RWPE1 (cell line): ENCODE data around the gene OR10A2.
"Not testable (repeated sequence)": the region's sequence is repeated elsewhere in the genome, so short reads cannot be mapped to it uniquely, and the experiment has no call there.

Experiments used
- CTCF ChIA-PET: fragments of 350-600 bp; sonication (Branson Sonifier 250); formaldehyde crosslinking; extraction: SDS; loops from one replicate; lab custom pipeline; 2021; lab: Yijun Ruan, JAX
- POLR2A ChIA-PET: fragments of 400-600 bp; formaldehyde crosslinking; extraction: SDS; loops from one replicate; lab custom pipeline; 2020; ENCODE audit warnings: antibody characterized with exemption; ENCODE audit not compliant: low non-redundant PET; lab: Yijun Ruan, JAX
- DNase-seq: peaks from one replicate; pipeline ENCODE4 v3.0.0; 2012; ENCODE audit warnings: low spot score
- H3K27ac ChIP-seq: fragments of 450-650 bp; 2 replicates; pipeline ENCODE4 v1.5.1; 2017
- TF ChIP-seq, protein P1 (sequence below): fragments of 450-650 bp; conservative IDR thresholded peaks from 2 replicates; pipeline ENCODE4 v1.5.1; 2017; ENCODE audit warnings: low read depth, mild to moderate bottlenecking

Gene OR10A2

DNA sequence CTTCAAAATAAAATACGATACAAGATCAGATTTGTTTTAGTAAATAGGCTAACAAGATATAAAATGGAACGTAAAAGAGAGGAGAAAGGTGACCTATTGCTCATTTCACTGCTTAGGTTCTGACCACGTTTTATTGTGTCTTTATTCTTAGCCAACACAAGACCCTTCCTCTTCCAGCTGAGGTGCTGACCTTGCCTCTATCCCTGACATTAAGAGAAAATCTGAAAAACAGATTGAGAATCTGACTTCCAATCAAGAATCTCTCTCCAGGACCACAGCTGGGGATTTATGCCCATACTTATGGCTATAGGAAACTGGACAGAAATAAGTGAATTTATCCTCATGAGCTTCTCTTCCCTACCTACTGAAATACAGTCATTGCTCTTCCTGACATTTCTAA is 17.5 kb upstream of the OR10A2 start, which contains the start of gene OR10A5:
OR10A5 (plus strand) TSS at position 301 of the 400 bp plus-strand sequence; CDS start at position 301, 0 bp downstream.
- TF ChIP-seq, protein P1, sequence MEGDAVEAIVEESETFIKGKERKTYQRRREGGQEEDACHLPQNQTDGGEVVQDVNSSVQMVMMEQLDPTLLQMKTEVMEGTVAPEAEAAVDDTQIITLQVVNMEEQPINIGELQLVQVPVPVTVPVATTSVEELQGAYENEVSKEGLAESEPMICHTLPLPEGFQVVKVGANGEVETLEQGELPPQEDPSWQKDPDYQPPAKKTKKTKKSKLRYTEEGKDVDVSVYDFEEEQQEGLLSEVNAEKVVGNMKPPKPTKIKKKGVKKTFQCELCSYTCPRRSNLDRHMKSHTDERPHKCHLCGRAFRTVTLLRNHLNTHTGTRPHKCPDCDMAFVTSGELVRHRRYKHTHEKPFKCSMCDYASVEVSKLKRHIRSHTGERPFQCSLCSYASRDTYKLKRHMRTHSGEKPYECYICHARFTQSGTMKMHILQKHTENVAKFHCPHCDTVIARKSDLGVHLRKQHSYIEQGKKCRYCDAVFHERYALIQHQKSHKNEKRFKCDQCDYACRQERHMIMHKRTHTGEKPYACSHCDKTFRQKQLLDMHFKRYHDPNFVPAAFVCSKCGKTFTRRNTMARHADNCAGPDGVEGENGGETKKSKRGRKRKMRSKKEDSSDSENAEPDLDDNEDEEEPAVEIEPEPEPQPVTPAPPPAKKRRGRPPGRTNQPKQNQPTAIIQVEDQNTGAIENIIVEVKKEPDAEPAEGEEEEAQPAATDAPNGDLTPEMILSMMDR = no peak
- no peak for DNase-seq
- ChIA-PET CTCF (no interaction called here), POLR2A (no interaction called here)
- no peak within 1 kb of the TSS for H3K27ac ChIP-seq

GRCh38 chr11:6850526-6850925 is 12.3 kb upstream of the OR10A2 start:
- ChIA-PET CTCF (no interaction called here), POLR2A (no interaction called here)
- DNase-seq = no peak
- no peak overlapping the region for H3K27ac ChIP-seq
- TF ChIP-seq, protein P1 = no peak

GRCh38 chr11:6854801-6855200 is 8.1 kb upstream of the OR10A2 start:
- H3K27ac ChIP-seq, DNase-seq, POLR2A ChIA-PET: not testable (repeated sequence)
- CTCF ChIA-PET = interaction anchor here (1.1 kb wide), 1 partner anchor 237 kb away, joined by 3 read pairs; no protein-coding TSS in a partner anchor

GRCh38 chr11:6855971-6856541 is 6.8 kb upstream of the OR10A2 start:
- TF ChIP-seq, protein P1 = no peak
- ChIA-PET CTCF (interaction anchor here (0.6 to 1.2 kb wide), 3 partner anchors 8 to 338 kb away, joined by 3 read pairs; no protein-coding TSS in a partner anchor), POLR2A (no interaction called here)
- H3K27ac ChIP-seq = no peak overlapping the region
- peak; percentile 30 for DNase-seq

- TF ChIP-seq, protein P1 = no peak
- ChIA-PET POLR2A (no interaction called here), CTCF (interaction anchor here (0.5 kb wide), 1 partner anchor 226 kb away, joined by 3 read pairs; no protein-coding TSS in a partner anchor)
- H3K27ac ChIP-seq = no peak overlapping the region
- DNase-seq = no peak
Measured at GRCh38 chr11:6856871-6857270, 6.0 kb upstream of the OR10A2 start.

DNA sequence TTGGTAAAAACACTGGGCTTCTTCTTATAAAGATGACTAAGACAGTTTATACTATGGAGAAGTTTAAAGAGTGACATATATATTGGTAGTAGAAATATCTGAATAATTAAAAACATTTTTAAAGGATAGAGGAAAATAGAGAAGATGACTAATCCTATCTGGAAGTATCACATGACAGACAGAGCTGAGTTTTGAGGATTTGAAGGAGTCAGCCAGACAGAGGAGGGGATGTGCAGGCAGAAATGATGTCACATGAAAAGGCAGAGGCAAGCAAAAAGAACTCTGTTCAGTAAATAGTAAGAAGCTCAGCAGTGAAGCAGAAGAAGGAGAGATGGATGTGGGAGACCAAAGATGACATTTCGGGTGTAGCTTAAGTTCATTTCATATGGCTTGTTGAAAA is 1.6 kb downstream of the OR10A2 start:
- TF ChIP-seq, protein P1 = no peak
- POLR2A ChIA-PET = no interaction called here
- no peak overlapping the region for H3K27ac ChIP-seq
- CTCF ChIA-PET = interaction anchor here (0.6 to 0.7 kb wide), 3 partner anchors 9 to 855 kb away, joined by 3 to 4 read pairs (median 3); no protein-coding TSS in a partner anchor
- DNase-seq = no peak

DNA sequence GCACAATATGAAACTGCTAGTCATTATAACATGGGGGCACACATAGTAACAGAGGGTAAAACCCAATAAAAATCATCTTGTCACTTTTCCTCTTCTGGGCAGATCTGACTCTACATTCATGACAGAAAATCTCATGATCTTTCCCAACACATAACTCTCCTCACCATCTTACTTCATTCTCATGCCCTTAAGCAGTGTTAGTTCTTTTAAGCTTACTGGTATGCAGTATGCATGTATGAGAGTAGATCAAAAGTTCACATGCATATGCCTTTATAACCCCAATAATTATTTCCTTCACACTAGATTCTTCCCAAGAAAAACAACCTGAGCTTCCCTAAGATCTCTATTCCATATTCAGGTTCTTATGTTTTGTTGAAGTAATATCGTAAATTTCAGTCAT is 8.4 kb downstream of the OR10A2 start:
- POLR2A ChIA-PET = no interaction called here
- CTCF ChIA-PET = no interaction called here
- TF ChIP-seq, protein P1 = no peak

More for the DNA sequence above, 8.4 kb downstream of the OR10A2 start:
- DNase-seq = no peak
- no peak overlapping the region for H3K27ac ChIP-seq
